HG03103 (cell line): ENCODE results near the gene ARHGAP8.

Experiments
- ATAC-seq: cut with Tn5 transposase; IDR thresholded peaks from one replicate; pipeline ENCODE4 v1.9.1; 2021; ENCODE audit warnings: low read depth; ENCODE audit not compliant: unreplicated experiment

The ARHGAP8 gene

GRCh38 chr22:44760476-44760875 is 8.1 kb downstream of the ARHGAP8 start:
- no peak for ATAC-seq

- no peak for ATAC-seq
Measured at GRCh38 chr22:44761025-44761424, 8.7 kb downstream of the ARHGAP8 start.

GRCh38 chr22:44764373-44764772 is 12.0 kb downstream of the ARHGAP8 start:
- ATAC-seq = no peak

GRCh38 chr22:44764974-44765373 is 12.6 kb downstream of the ARHGAP8 start:
- ATAC-seq = no peak

- no peak for ATAC-seq
Measured at GRCh38 chr22:44765571-44766285, 13.4 kb downstream of the ARHGAP8 start.

GRCh38 chr22:44773082-44773481 is 20.7 kb downstream of the ARHGAP8 start:
- no peak for ATAC-seq

- no peak for ATAC-seq
Measured at GRCh38 chr22:44775862-44776261, 23.5 kb downstream of the ARHGAP8 start.

- ATAC-seq = no peak
Measured at GRCh38 chr22:44776605-44777363, 24.4 kb downstream of the ARHGAP8 start.

GRCh38 chr22:44777364-44777755 is 25.0 kb downstream of the ARHGAP8 start:
- no peak for ATAC-seq

- ATAC-seq = no peak
Measured at GRCh38 chr22:44780876-44781449, 28.6 kb downstream of the ARHGAP8 start.

- no peak for ATAC-seq
Measured at GRCh38 chr22:44782363-44782963, 30.1 kb downstream of the ARHGAP8 start.

- no peak for ATAC-seq
Measured at GRCh38 chr22:44783091-44783490, 30.7 kb downstream of the ARHGAP8 start.

GRCh38 chr22:44783581-44783980 is 31.2 kb downstream of the ARHGAP8 start:
- no peak for ATAC-seq

GRCh38 chr22:44786136-44786535 is 33.8 kb downstream of the ARHGAP8 start:
- no peak for ATAC-seq

- ATAC-seq = no peak
Measured at GRCh38 chr22:44786610-44787009, 34.2 kb downstream of the ARHGAP8 start.

- ATAC-seq = no peak
Measured at GRCh38 chr22:44787832-44788231, 35.5 kb downstream of the ARHGAP8 start.

GRCh38 chr22:44793106-44793505 is 40.7 kb downstream of the ARHGAP8 start:
- ATAC-seq = no peak

GRCh38 chr22:44793506-44794172 is 41.3 kb downstream of the ARHGAP8 start:
- no peak for ATAC-seq

- ATAC-seq = no peak
Measured at GRCh38 chr22:44795701-44796630, 43.6 kb downstream of the ARHGAP8 start.
